WTC11 (cell line): ENCODE data around the gene SPRING1. TPM values are rescaled to one million over a fixed set of nuclear protein-coding genes. Genes with fewer than 3 reads are reported as not detected.
A peak's percentile ranks its signal among the peaks of the same experiment; 100 is the strongest.
"Not testable (repeated sequence)": the region's sequence is repeated elsewhere in the genome, so short reads cannot be mapped to it uniquely, and the experiment has no call there.

Experiments
- ATAC-seq: fragments of 200-7000 bp; cut with Tn5 transposase; 2 replicates; pipeline ENCODE4 v1.10.0; 2021; ENCODE audit warnings: mild to moderate bottlenecking, moderate library complexity
- CTCF ChIA-PET: fragments of 300-600 bp; sonication (Branson Sonifier 250); formaldehyde crosslinking; loops from one replicate; lab custom pipeline; 2021; ENCODE audit warnings: antibody characterized with exemption; lab: Charles Lee
- POLR2A ChIA-PET: fragments of 350-600 bp; sonication (Branson Sonifier 250); formaldehyde crosslinking; loops from one replicate; lab custom pipeline; 2021; ENCODE audit warnings: antibody characterized with exemption; lab: Charles Lee
- DNase-seq: peaks from one replicate; pipeline ENCODE4 v3.0.0; 2021; ENCODE audit warnings: low spot score
- H3K27ac Mint-ChIP-seq: 2 replicates; pipeline ENCODE4 v1.8.0; 2021; ENCODE audit warnings: mixed read lengths
- H3K27me3 Mint-ChIP-seq: 2 replicates; pipeline ENCODE4 v1.8.0; 2021; ENCODE audit warnings: low read depth, mild to moderate bottlenecking, moderate library complexity, mixed read lengths
- H3K36me3 Mint-ChIP-seq: 2 replicates; pipeline ENCODE4 v1.8.0; 2021; ENCODE audit warnings: mixed read lengths
- H3K4me1 Mint-ChIP-seq: 2 replicates; pipeline ENCODE4 v1.8.0; 2022; ENCODE audit warnings: mixed read lengths
- H3K4me3 Mint-ChIP-seq: 2 replicates; pipeline ENCODE4 v1.8.0; 2021; ENCODE audit warnings: mild to moderate bottlenecking, moderate library complexity, mixed read lengths
- H3K9me3 Mint-ChIP-seq: 2 replicates; pipeline ENCODE4 v1.8.0; 2021; ENCODE audit warnings: mixed read lengths
- CBFB ChIP-seq: sonication (generic); formaldehyde crosslinking; IDR thresholded peaks from 2 replicates; pipeline ENCODE4 v1.8.1; 2022; ENCODE audit warnings: mild to moderate bottlenecking, low read depth, missing genetic modification reagents
- ELF4 ChIP-seq: sonication (generic); formaldehyde crosslinking; IDR thresholded peaks from 2 replicates; pipeline ENCODE4 v1.8.1; 2022; ENCODE audit warnings: low read depth, mild to moderate bottlenecking, moderate library complexity, missing genetic modification reagents
- EMX1 ChIP-seq: fragments of 250-450 bp; sonication (Bioruptor Pico); IDR thresholded peaks from 2 replicates; pipeline ENCODE4 v1.8.0; 2021; ENCODE audit warnings: mild to moderate bottlenecking
- FOXJ3 ChIP-seq: sonication (generic); formaldehyde crosslinking; IDR thresholded peaks from 2 replicates; pipeline ENCODE4 v1.9.0; 2021; ENCODE audit warnings: missing genetic modification reagents, mild to moderate bottlenecking, borderline replicate concordance
- JAZF1 ChIP-seq: fragments of 250-450 bp; sonication (Bioruptor Pico); IDR thresholded peaks from 2 replicates; pipeline ENCODE4 v1.9.0; 2021; ENCODE audit warnings: moderate library complexity, mild to moderate bottlenecking, inconsistent platforms
- NFYB ChIP-seq: sonication (generic); formaldehyde crosslinking; conservative IDR thresholded peaks from 2 replicates; pipeline ENCODE4 v1.8.0; 2022; ENCODE audit warnings: low read depth, missing genetic modification reagents
- NR2C2 ChIP-seq: sonication (generic); formaldehyde crosslinking; IDR thresholded peaks from 2 replicates; pipeline ENCODE4 v1.8.0; 2022; ENCODE audit warnings: mild to moderate bottlenecking, missing genetic modification reagents
- RELA ChIP-seq: sonication (generic); formaldehyde crosslinking; IDR thresholded peaks from 2 replicates; pipeline ENCODE4 v1.8.1; 2022; ENCODE audit warnings: missing genetic modification reagents, mild to moderate bottlenecking, borderline replicate concordance
- SOX15 ChIP-seq: fragments of 250-450 bp; sonication (Bioruptor Pico); IDR thresholded peaks from 2 replicates; pipeline ENCODE4 v1.9.0; 2021; ENCODE audit warnings: mild to moderate bottlenecking
- SP1 ChIP-seq: sonication (generic); formaldehyde crosslinking; conservative IDR thresholded peaks from 2 replicates; pipeline ENCODE4 v1.8.1; 2022; ENCODE audit warnings: missing genetic modification reagents
- TEAD4 ChIP-seq: sonication (generic); formaldehyde crosslinking; IDR thresholded peaks from 2 replicates; pipeline ENCODE4 v1.8.0; 2022; ENCODE audit warnings: mild to moderate bottlenecking, missing genetic modification reagents
- ZBTB21 ChIP-seq: sonication (generic); formaldehyde crosslinking; IDR thresholded peaks from 2 replicates; pipeline ENCODE4 v1.8.1; 2023; ENCODE audit warnings: mild to moderate bottlenecking, missing genetic modification reagents, borderline replicate concordance
- ZNF219 ChIP-seq: sonication (generic); formaldehyde crosslinking; IDR thresholded peaks from 2 replicates; pipeline ENCODE4 v1.8.0; 2023; ENCODE audit warnings: missing genetic modification reagents, mild to moderate bottlenecking, borderline replicate concordance
- ZNF396 ChIP-seq: fragments of 250-450 bp; sonication (Bioruptor Pico); IDR thresholded peaks from 2 replicates; pipeline ENCODE4 v1.8.0; 2021; ENCODE audit warnings: mild to moderate bottlenecking, moderate library complexity, borderline replicate concordance
- total RNA-seq: library from RNA; stranded (reverse); gene quantifications from 3 replicates; pipeline ENCODE4 v1.2.3, GENCODE V29; 2021
- TF ChIP-seq, protein P1 (sequence below): sonication (generic); formaldehyde crosslinking; IDR thresholded peaks from 2 replicates; pipeline ENCODE4 v1.8.0; 2022; ENCODE audit warnings: missing genetic modification reagents
- TF ChIP-seq, protein P2 (sequence below): sonication (generic); formaldehyde crosslinking; IDR thresholded peaks from 2 replicates; pipeline ENCODE4 v1.8.1; 2023; ENCODE audit warnings: mild to moderate bottlenecking, missing genetic modification reagents
- TF ChIP-seq, protein P3 (sequence below): fragments of 250-450 bp; sonication (Bioruptor Pico); IDR thresholded peaks from 2 replicates; pipeline ENCODE4 v1.9.0; 2021; ENCODE audit warnings: mild to moderate bottlenecking, borderline replicate concordance
- TF ChIP-seq, protein P4 (sequence below): sonication (generic); formaldehyde crosslinking; IDR thresholded peaks from 2 replicates; pipeline ENCODE4 v1.8.0; 2022; ENCODE audit warnings: mild to moderate bottlenecking, missing genetic modification reagents
- TF ChIP-seq, protein P5 (sequence below): fragments of 200-600 bp; IDR thresholded peaks from 2 replicates; pipeline ENCODE4 v1.8.0; 2022; ENCODE audit warnings: antibody characterized with exemption

The SPRING1 gene
- total RNA-seq, 1 experiment from 2014 or later = 46.1 TPM

DNA sequence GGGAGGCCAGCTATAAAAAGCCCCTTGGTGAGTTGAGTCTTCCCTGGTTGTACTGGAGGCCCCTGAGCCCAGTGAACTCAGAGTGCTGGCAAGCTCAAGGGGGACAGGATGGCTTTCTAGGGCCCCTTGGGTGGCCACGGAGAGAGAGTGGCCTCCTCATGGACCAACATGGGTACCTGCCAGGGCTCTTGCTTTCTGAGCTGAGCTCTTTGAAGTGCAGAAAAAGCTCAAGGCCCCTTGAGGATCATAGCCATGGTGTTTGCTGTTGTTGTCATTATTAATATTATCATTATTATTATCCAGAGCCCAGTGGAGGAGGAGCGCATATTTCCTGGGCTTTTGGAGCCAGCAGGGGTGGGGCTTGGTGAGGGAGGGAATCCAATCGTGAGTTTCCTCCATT, 6.9 kb upstream of the SPRING1 start (continued):
- TF ChIP-seq, protein P1, sequence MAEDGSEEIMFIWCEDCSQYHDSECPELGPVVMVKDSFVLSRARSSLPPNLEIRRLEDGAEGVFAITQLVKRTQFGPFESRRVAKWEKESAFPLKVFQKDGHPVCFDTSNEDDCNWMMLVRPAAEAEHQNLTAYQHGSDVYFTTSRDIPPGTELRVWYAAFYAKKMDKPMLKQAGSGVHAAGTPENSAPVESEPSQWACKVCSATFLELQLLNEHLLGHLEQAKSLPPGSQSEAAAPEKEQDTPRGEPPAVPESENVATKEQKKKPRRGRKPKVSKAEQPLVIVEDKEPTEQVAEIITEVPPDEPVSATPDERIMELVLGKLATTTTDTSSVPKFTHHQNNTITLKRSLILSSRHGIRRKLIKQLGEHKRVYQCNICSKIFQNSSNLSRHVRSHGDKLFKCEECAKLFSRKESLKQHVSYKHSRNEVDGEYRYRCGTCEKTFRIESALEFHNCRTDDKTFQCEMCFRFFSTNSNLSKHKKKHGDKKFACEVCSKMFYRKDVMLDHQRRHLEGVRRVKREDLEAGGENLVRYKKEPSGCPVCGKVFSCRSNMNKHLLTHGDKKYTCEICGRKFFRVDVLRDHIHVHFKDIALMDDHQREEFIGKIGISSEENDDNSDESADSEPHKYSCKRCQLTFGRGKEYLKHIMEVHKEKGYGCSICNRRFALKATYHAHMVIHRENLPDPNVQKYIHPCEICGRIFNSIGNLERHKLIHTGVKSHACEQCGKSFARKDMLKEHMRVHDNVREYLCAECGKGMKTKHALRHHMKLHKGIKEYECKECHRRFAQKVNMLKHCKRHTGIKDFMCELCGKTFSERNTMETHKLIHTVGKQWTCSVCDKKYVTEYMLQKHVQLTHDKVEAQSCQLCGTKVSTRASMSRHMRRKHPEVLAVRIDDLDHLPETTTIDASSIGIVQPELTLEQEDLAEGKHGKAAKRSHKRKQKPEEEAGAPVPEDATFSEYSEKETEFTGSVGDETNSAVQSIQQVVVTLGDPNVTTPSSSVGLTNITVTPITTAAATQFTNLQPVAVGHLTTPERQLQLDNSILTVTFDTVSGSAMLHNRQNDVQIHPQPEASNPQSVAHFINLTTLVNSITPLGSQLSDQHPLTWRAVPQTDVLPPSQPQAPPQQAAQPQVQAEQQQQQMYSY (CRISPR knock-in tag) = no peak
- no peak for TF ChIP-seq JAZF1 (CRISPR knock-in tag)

DNA sequence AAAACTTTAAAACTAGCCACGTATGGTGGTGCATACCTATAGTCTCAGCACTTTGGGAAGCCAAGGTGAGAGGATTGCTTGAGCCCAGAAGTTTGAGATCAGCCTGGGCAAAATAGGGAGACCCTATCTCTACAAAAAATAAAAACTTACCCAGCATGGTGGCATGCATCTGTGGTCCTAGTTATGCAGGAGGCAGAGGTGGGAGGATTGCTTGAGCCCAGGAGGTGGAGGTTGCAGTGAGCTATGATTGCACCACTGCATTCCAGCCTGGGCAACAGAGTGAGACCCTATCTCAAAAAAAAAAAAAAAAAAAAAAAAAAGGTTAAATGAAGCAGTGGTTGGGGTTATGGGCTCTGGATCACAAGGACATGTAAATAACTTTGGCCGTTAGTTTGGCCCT, 4.9 kb upstream of the SPRING1 start:
- H3K27me3 Mint-ChIP-seq, H3K9me3 Mint-ChIP-seq, DNase-seq, H3K4me1 Mint-ChIP-seq, ATAC-seq, H3K4me3 Mint-ChIP-seq, H3K27ac Mint-ChIP-seq: not testable (repeated sequence)
- CTCF ChIA-PET = interaction anchor here (1.4 kb wide), 1 partner anchor 17 kb away, joined by 3 read pairs; no protein-coding TSS in a partner anchor
- POLR2A ChIA-PET = interaction anchor here (0.6 kb wide), 1 partner anchor 161 kb away, joined by 4 read pairs; no protein-coding TSS in a partner anchor
- H3K36me3 Mint-ChIP-seq = peaks cover 13% of the 10 kb centered on the region

DNA sequence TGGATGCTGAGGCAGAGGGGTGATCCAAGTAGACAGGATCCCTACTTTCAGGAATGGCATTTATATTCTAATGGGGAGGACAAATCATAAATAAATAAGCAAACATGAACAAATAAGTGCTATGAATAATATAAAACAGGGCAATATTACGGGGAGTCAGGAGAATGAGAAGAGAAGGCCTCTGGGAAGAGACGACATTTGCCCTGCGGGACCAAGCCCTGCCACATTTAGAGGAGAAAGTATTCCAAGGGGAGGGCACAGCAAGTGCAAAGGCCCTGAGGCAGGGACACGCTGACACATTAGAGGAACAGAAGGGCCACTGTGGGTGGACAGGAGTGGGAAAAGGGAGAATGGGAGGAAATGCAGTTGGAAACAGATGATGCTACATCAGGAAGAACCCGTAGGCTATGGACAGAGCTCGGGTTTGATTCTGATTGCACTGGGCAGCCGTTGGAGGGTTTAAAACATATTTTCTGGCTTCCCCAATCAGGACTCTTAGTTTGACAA, 1.6 kb upstream of the SPRING1 start:
- DNase-seq (no peak), ATAC-seq (no peak)
- H3K36me3 Mint-ChIP-seq = peaks cover 19% of the 10 kb centered on the region
- H3K9me3 Mint-ChIP-seq = no peaks in the 10 kb centered on the region
- H3K4me1 Mint-ChIP-seq = peaks cover 16% of the 10 kb centered on the region
- POLR2A ChIA-PET = interaction anchor here (0.6 kb wide), 1 partner anchor 355 kb away, joined by 4 read pairs; no protein-coding TSS in a partner anchor
- no peak overlapping the region for H3K27ac Mint-ChIP-seq
- H3K4me3 Mint-ChIP-seq = peak overlapping the region; percentile 89
- CTCF ChIA-PET = no interaction called here
- no peaks in the 10 kb centered on the region for H3K27me3 Mint-ChIP-seq
- TF ChIP-seq, protein P2, sequence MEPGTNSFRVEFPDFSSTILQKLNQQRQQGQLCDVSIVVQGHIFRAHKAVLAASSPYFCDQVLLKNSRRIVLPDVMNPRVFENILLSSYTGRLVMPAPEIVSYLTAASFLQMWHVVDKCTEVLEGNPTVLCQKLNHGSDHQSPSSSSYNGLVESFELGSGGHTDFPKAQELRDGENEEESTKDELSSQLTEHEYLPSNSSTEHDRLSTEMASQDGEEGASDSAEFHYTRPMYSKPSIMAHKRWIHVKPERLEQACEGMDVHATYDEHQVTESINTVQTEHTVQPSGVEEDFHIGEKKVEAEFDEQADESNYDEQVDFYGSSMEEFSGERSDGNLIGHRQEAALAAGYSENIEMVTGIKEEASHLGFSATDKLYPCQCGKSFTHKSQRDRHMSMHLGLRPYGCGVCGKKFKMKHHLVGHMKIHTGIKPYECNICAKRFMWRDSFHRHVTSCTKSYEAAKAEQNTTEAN (CRISPR knock-in tag) = no peak
- TF ChIP-seq NR2C2 = no peak
- TF ChIP-seq SOX15 (CRISPR knock-in tag) = no peak
- TF ChIP-seq, protein P3, sequence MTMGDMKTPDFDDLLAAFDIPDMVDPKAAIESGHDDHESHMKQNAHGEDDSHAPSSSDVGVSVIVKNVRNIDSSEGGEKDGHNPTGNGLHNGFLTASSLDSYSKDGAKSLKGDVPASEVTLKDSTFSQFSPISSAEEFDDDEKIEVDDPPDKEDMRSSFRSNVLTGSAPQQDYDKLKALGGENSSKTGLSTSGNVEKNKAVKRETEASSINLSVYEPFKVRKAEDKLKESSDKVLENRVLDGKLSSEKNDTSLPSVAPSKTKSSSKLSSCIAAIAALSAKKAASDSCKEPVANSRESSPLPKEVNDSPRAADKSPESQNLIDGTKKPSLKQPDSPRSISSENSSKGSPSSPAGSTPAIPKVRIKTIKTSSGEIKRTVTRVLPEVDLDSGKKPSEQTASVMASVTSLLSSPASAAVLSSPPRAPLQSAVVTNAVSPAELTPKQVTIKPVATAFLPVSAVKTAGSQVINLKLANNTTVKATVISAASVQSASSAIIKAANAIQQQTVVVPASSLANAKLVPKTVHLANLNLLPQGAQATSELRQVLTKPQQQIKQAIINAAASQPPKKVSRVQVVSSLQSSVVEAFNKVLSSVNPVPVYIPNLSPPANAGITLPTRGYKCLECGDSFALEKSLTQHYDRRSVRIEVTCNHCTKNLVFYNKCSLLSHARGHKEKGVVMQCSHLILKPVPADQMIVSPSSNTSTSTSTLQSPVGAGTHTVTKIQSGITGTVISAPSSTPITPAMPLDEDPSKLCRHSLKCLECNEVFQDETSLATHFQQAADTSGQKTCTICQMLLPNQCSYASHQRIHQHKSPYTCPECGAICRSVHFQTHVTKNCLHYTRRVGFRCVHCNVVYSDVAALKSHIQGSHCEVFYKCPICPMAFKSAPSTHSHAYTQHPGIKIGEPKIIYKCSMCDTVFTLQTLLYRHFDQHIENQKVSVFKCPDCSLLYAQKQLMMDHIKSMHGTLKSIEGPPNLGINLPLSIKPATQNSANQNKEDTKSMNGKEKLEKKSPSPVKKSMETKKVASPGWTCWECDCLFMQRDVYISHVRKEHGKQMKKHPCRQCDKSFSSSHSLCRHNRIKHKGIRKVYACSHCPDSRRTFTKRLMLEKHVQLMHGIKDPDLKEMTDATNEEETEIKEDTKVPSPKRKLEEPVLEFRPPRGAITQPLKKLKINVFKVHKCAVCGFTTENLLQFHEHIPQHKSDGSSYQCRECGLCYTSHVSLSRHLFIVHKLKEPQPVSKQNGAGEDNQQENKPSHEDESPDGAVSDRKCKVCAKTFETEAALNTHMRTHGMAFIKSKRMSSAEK = no peak
- TF ChIP-seq RELA (CRISPR knock-in tag) = no peak
- TF ChIP-seq SP1 = no peak
- TF ChIP-seq NFYB = no peak
- TF ChIP-seq ZNF219 (CRISPR knock-in tag) = no peak
- TF ChIP-seq, protein P4, sequence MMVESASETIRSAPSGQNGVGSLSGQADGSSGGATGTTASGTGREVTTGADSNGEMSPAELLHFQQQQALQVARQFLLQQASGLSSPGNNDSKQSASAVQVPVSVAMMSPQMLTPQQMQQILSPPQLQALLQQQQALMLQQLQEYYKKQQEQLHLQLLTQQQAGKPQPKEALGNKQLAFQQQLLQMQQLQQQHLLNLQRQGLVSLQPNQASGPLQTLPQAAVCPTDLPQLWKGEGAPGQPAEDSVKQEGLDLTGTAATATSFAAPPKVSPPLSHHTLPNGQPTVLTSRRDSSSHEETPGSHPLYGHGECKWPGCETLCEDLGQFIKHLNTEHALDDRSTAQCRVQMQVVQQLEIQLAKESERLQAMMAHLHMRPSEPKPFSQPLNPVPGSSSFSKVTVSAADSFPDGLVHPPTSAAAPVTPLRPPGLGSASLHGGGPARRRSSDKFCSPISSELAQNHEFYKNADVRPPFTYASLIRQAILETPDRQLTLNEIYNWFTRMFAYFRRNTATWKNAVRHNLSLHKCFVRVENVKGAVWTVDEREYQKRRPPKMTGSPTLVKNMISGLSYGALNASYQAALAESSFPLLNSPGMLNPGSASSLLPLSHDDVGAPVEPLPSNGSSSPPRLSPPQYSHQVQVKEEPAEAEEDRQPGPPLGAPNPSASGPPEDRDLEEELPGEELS (CRISPR knock-in tag) = no peak
- TF ChIP-seq, protein P5, sequence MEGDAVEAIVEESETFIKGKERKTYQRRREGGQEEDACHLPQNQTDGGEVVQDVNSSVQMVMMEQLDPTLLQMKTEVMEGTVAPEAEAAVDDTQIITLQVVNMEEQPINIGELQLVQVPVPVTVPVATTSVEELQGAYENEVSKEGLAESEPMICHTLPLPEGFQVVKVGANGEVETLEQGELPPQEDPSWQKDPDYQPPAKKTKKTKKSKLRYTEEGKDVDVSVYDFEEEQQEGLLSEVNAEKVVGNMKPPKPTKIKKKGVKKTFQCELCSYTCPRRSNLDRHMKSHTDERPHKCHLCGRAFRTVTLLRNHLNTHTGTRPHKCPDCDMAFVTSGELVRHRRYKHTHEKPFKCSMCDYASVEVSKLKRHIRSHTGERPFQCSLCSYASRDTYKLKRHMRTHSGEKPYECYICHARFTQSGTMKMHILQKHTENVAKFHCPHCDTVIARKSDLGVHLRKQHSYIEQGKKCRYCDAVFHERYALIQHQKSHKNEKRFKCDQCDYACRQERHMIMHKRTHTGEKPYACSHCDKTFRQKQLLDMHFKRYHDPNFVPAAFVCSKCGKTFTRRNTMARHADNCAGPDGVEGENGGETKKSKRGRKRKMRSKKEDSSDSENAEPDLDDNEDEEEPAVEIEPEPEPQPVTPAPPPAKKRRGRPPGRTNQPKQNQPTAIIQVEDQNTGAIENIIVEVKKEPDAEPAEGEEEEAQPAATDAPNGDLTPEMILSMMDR = no peak
- no peak for TF ChIP-seq FOXJ3 (CRISPR knock-in tag)
- no peak for TF ChIP-seq CBFB
- no peak for TF ChIP-seq ZBTB21 (CRISPR knock-in tag)
- TF ChIP-seq ZNF396 (CRISPR knock-in tag) = no peak
- TF ChIP-seq TEAD4 (CRISPR knock-in tag) = no peak
- no peak for TF ChIP-seq EMX1 (CRISPR knock-in tag)
- TF ChIP-seq ELF4 (CRISPR knock-in tag) = no peak
